22Rv1 (cell line): ENCODE measurements around the gene NAT10.

ENCODE experiments used
- H3K27ac ChIP-seq: fragments of 450-650 bp; 2 replicates; pipeline ENCODE4 v1.5.1; 2017
- ZFX ChIP-seq: fragments of 450-650 bp; IDR thresholded peaks from 2 replicates; pipeline ENCODE4 v1.6.1; 2017; ENCODE audit warnings: antibody characterized with exemption, borderline replicate concordance
- TF ChIP-seq, protein P1 (sequence below): fragments of 450-650 bp; IDR thresholded peaks from 2 replicates; pipeline ENCODE4 v1.5.1; 2017; ENCODE audit warnings: mild to moderate bottlenecking

NAT10 gene

DNA sequence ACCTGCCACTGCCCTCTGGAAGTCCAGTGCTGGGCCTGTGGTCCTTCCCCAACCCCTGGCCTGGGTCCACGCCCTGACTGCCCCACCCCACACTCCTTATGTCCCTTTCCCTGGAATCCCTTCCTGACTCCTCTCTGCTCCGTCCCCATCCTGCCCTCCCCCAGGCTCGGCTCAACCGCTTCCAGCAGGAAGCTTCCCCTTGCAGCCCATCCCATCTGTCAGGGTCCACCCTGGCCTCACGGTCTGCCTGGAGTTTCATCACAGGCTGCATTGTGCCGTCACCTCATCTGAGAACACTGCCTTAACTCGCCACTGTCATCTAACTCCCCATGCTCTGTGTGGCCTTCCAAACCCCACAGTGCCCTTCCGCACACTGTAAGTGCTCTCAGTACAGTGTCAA is 64.3 kb downstream of the NAT10 start:
- TF ChIP-seq ZFX, result no peak
- TF ChIP-seq, protein P1, sequence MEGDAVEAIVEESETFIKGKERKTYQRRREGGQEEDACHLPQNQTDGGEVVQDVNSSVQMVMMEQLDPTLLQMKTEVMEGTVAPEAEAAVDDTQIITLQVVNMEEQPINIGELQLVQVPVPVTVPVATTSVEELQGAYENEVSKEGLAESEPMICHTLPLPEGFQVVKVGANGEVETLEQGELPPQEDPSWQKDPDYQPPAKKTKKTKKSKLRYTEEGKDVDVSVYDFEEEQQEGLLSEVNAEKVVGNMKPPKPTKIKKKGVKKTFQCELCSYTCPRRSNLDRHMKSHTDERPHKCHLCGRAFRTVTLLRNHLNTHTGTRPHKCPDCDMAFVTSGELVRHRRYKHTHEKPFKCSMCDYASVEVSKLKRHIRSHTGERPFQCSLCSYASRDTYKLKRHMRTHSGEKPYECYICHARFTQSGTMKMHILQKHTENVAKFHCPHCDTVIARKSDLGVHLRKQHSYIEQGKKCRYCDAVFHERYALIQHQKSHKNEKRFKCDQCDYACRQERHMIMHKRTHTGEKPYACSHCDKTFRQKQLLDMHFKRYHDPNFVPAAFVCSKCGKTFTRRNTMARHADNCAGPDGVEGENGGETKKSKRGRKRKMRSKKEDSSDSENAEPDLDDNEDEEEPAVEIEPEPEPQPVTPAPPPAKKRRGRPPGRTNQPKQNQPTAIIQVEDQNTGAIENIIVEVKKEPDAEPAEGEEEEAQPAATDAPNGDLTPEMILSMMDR, result no peak
- no peak overlapping the region for H3K27ac ChIP-seq

DNA sequence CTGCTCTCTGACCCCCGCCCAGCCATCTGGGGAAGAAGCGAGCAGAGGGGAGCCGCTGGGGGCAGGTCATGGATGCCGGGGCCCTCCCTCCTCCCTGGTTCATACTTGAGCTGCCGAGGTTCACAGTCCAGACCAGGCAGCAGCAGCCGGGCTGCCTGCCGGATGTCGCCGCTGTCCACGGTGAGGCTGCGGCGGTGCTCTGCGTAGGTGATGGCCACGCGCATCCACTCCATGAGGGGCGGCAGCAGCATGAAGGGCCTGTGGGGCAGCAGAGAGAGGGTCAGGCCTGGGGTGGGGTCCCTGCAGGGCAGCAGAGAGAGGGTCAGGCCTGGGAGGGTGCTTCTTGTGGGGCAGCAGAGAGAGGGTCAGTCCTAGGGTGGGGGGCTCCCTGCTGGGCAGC is 67.6 kb downstream of the NAT10 start:
- TF ChIP-seq, protein P1, result no peak
- no peak for TF ChIP-seq ZFX
- no peak overlapping the region for H3K27ac ChIP-seq

DNA sequence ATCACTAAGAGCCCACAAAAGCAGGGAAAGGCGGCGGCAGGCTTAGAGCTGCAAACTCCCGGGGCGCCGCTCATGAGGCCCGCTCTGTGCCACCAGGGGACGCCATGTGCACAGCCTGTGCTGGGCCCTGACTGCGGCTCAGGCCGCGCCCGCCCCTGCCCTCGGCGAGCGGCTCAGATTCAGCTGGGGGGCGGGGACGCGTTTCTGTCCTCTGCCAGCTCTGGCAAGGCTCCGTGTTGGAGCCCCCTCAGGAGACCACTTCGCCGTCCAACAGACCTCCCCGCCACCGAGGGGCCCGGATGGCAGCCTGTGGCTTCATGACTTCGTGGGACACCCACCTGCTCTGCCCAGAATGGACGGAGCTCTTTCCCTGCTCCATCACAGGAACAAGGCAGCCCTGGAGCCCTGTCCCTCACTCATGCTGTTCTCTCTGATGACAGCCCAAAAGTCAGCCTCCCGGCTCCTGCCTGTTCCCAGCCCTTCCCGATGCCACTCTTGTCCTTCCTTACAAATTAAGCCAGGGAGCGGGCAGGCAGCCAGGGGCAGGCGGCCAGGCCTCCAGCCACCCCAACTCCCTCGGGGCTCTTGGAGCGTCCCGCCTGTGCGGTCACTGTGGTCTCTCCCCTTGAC is 69.1 kb downstream of the NAT10 start:
- TF ChIP-seq ZFX, result no peak
- TF ChIP-seq, protein P1, result peak; percentile 98

DNA sequence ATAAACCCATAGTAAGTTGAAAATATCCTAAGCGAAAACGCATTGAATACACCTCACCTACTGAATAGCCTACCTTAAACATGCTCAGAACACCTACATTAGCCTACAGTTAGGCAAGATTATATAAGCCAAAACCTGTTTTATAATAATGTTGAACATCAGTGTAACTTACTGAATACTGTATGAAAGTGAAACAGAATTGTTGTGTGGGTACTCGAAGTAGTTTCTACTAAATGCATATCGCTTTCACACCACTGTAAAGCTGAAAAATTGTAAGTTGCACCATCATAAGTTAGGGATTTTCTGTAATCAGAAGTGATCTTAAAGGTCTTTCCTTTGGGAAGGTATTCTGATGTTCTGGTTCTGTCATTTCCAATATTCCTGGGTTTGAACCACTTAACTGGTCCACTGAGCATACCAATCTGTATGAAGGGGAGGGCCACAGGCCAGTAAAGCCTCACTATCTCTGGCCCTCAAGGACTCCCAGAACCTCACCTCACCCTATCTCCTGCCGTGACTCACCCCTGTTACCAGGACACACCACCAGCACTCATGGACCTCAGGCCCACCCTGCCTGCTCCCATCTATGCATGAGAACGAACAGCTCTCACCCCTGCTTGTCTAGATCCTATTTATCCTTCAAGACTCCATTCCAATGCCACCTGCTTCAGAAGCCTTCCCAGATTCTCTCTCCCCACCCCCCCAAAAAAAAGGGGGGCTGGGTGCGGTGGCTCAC is 70.0 kb downstream of the NAT10 start:
- H3K27ac ChIP-seq, result no peak overlapping the region
- no peak for TF ChIP-seq ZFX
- TF ChIP-seq, protein P1, result no peak

More for the DNA sequence above, 69.1 kb downstream of the NAT10 start:
- no peak overlapping the region for H3K27ac ChIP-seq

DNA sequence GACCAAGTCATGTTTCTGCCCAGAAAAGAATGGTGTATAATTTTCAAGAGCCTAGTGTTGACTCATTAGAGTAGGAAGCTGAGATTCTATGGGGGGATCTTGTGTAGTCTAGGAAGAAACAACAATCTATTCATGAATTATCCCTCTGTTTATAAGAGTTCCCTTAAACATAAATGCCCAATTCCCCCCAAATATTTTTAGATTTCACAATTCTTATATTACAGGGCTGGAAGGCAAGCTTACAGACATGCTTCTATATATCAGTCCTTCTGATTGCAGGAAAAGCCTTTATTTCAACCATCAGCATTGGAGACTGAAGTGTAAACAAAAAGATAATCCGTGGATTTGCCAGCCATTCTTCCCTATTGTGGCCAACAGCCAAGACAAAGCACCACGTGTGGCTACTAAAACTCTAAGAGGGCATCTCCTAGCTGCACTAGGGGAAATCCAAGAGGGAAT is 71.4 kb downstream of the NAT10 start:
- no peak overlapping the region for H3K27ac ChIP-seq
- no peak for TF ChIP-seq ZFX
- TF ChIP-seq, protein P1, result no peak

DNA sequence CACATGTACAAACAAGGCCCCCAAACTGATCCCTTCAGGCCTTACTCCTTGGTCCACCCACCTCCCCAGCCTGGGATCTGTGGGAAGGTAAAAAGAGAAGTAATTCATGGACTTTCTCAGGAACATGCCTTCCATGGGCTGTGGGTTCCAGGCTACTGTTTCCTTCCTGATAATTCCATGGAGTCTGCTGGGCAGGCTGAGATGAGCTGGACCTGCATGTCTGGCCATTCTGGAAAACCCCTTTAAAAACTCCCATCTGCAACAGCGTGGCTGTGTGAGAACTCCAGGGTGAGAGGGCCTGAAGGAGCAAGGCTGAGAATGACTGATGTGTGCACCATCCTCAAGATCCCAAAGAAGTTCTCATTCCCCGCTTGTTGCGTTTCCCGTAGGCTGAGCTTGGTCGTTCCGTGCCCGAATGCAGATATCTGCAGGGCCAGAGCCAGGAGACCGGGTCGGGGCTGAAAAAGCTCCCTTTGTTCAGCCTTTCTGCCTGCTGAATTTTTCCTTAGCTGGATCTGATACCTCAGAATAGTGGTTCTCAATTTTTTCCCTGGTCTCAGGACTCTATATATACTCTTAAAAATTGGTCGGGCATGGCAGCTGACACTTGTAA is 72.9 kb downstream of the NAT10 start:
- no peak overlapping the region for H3K27ac ChIP-seq
- no peak for TF ChIP-seq ZFX
- TF ChIP-seq, protein P1, result no peak
